Glutamatergic neuron (in vitro differentiated cells): Measurements from ENCODE around the gene NT5DC2. TPM values are rescaled to one million over a fixed set of nuclear protein-coding genes. Genes with fewer than 3 reads are reported as not detected.

ENCODE experiments used
- DNase-seq: peaks from one replicate; pipeline ENCODE4 v3.0.0; 2022
- H3K27ac Mint-ChIP-seq: one replicate; pipeline ENCODE4 v1.8.0; 2020; ENCODE audit warnings: mild to moderate bottlenecking, mixed read lengths, inconsistent platforms; ENCODE audit not compliant: unreplicated experiment
- H3K27me3 Mint-ChIP-seq: one replicate; pipeline ENCODE4 v1.8.0; 2020; ENCODE audit warnings: mild to moderate bottlenecking, moderate library complexity, mixed read lengths, inconsistent platforms; ENCODE audit not compliant: unreplicated experiment
- H3K36me3 Mint-ChIP-seq: one replicate; pipeline ENCODE4 v1.8.0; 2020; ENCODE audit warnings: mild to moderate bottlenecking, mixed read lengths, inconsistent platforms; ENCODE audit not compliant: unreplicated experiment
- H3K4me1 Mint-ChIP-seq: one replicate; pipeline ENCODE4 v1.8.0; 2020; ENCODE audit warnings: mild to moderate bottlenecking, low read depth, mixed read lengths, inconsistent platforms; ENCODE audit not compliant: unreplicated experiment
- H3K4me3 Mint-ChIP-seq: one replicate; pipeline ENCODE4 v1.8.0; 2020; ENCODE audit warnings: mild to moderate bottlenecking, mixed read lengths, inconsistent platforms; ENCODE audit not compliant: unreplicated experiment
- H3K9me3 Mint-ChIP-seq: one replicate; pipeline ENCODE4 v1.8.0; 2020; ENCODE audit warnings: mild to moderate bottlenecking, moderate library complexity, mixed read lengths, inconsistent platforms; ENCODE audit not compliant: unreplicated experiment
- total RNA-seq: library from RNA; stranded (reverse); fragmentation: NEBNext Ultra II Directional; extraction: Animal tissue kit (Norgen Biotek cat#: 25700); gene quantifications from one replicate; pipeline ENCODE4 v1.2.1, GENCODE V29; 2021; ENCODE audit not compliant: unreplicated experiment
- TF ChIP-seq, protein P1 (sequence below): fragments of 200-600 bp; sonication (generic); IDR thresholded peaks from one replicate; pipeline ENCODE4 v1.5.0; 2021; ENCODE audit not compliant: partially characterized antibody, unreplicated experiment

The NT5DC2 gene
- total RNA-seq, 1 donor from 2014 or later: 308 TPM

- peaks cover 22% of the 10 kb centered on the region for H3K4me1 Mint-ChIP-seq
- peaks cover 15% of the 10 kb centered on the region for H3K27me3 Mint-ChIP-seq
- no peak overlapping the region for H3K4me3 Mint-ChIP-seq
- peaks cover 19% of the 10 kb centered on the region for H3K9me3 Mint-ChIP-seq
- TF ChIP-seq, protein P1, sequence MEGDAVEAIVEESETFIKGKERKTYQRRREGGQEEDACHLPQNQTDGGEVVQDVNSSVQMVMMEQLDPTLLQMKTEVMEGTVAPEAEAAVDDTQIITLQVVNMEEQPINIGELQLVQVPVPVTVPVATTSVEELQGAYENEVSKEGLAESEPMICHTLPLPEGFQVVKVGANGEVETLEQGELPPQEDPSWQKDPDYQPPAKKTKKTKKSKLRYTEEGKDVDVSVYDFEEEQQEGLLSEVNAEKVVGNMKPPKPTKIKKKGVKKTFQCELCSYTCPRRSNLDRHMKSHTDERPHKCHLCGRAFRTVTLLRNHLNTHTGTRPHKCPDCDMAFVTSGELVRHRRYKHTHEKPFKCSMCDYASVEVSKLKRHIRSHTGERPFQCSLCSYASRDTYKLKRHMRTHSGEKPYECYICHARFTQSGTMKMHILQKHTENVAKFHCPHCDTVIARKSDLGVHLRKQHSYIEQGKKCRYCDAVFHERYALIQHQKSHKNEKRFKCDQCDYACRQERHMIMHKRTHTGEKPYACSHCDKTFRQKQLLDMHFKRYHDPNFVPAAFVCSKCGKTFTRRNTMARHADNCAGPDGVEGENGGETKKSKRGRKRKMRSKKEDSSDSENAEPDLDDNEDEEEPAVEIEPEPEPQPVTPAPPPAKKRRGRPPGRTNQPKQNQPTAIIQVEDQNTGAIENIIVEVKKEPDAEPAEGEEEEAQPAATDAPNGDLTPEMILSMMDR: no peak
- DNase-seq: no peak
- H3K36me3 Mint-ChIP-seq: peaks cover 13% of the 10 kb centered on the region
- H3K27ac Mint-ChIP-seq: no peak overlapping the region
Measured at GRCh38 chr3:52477076-52477795, 56.4 kb downstream of the NT5DC2 start.

Other genes with a start within 250 kb of the NT5DC2 start
- 7.5 TPM for gene GLYCTK, start 246.0 kb downstream of the NT5DC2 start, total RNA-seq
- 8.9 TPM for gene DNAH1, start 217.5 kb downstream of the NT5DC2 start, total RNA-seq
- 130 TPM for gene BAP1, start 123.8 kb downstream of the NT5DC2 start, total RNA-seq
- gene PHF7, start 123.2 kb downstream of the NT5DC2 start, total RNA-seq: 8.9 TPM
- gene SEMA3G, start 88.8 kb downstream of the NT5DC2 start, total RNA-seq: 0.59 TPM
- 2.7 TPM for gene TNNC1, start 79.8 kb downstream of the NT5DC2 start, total RNA-seq
- 280 TPM for gene NISCH, start 78.3 kb downstream of the NT5DC2 start, total RNA-seq
- gene STAB1, start 38.5 kb downstream of the NT5DC2 start, total RNA-seq: 6.3 TPM
- 13.7 TPM for gene UQCC5, start 2.7 kb upstream of the NT5DC2 start, total RNA-seq
- gene PBRM1, start 152.1 kb upstream of the NT5DC2 start, total RNA-seq: 192 TPM
- gene GNL3, start 152.2 kb upstream of the NT5DC2 start, total RNA-seq: 75.2 TPM
- 46.4 TPM for gene GLT8D1, start 171.9 kb upstream of the NT5DC2 start, total RNA-seq
- 62.4 TPM for gene SPCS1, start 172.2 kb upstream of the NT5DC2 start, total RNA-seq
- gene NEK4, start 237.1 kb upstream of the NT5DC2 start, total RNA-seq: 28.5 TPM
- not detected for gene ITIH1, start 243.7 kb upstream of the NT5DC2 start, total RNA-seq